Transverse colon (tissue), 4 donors: Measurements from ENCODE around the gene TM4SF4.

Source experiments
- CTCF ChIP-seq, 5 experiments: fragments of 200-600 bp in 3 of 5; fragments of 450-650 bp in 2 of 5; sonication (generic) in 3 of 5; IDR thresholded peaks; 1 replicate in 2 of 5; 2 replicates in 3 of 5; pipeline ENCODE4 v1.5.1; 2016 to 2017; ENCODE audit warnings: antibody characterized with exemption in 5 of 5, inconsistent platforms in 3 of 5, mild to moderate bottlenecking in 2 of 5, moderate library complexity in 1 of 5
- POLR2A ChIP-seq: fragments of 450-650 bp; IDR thresholded peaks from one replicate; pipeline ENCODE4 v1.6.1; 2016; ENCODE audit warnings: antibody characterized with exemption, mild to moderate bottlenecking, moderate library complexity
- POLR2AphosphoS5 ChIP-seq, 3 donors: sonication (generic); formaldehyde crosslinking; IDR thresholded peaks; one replicate each; pipeline ENCODE4 v1.6.1; 2016; ENCODE audit warnings: antibody characterized with exemption in 3 of 3

GRCh38 chr3:149435996-149436885 is 38.3 kb upstream of the TM4SF4 start:
- no peak for TF ChIP-seq CTCF (IDR thresholded peaks at IDR 0.05)
- TF ChIP-seq POLR2A, result no peak
- no peak for TF ChIP-seq POLR2AphosphoS5 (IDR thresholded peaks at IDR 0.05)
